ENCODE data around the gene AHNAK.
"Not testable (repeated sequence)": the region's sequence is repeated elsewhere in the genome, so short reads cannot be mapped to it uniquely, and the experiment has no call there.

AHNAK gene

GRCh38 chr11:62546244-62546928, at the start of gene AHNAK:
AHNAK (minus strand) TSS chr11:62546806; CDS start chr11:62536098, 10,708 bp downstream.
- peak in 2 of 4 experiments; percentile 37 to 51 for DNase-seq

- no peak for DNase-seq
Observed at GRCh38 chr11:62595124-62595523, 48.5 kb upstream of the AHNAK start.

- peak in 3 of 4 experiments; percentile 38 to 64 (median 41) for DNase-seq
Observed at GRCh38 chr11:62593434-62594044, 46.9 kb upstream of the AHNAK start.

- no peak for DNase-seq
Observed at GRCh38 chr11:62592989-62593421, 46.4 kb upstream of the AHNAK start.

GRCh38 chr11:62592146-62592815, 45.7 kb upstream of the AHNAK start:
- no peak for DNase-seq

- peak; percentile 86 to 93 (median 90) for DNase-seq
Observed at GRCh38 chr11:62591448-62592145, 45.0 kb upstream of the AHNAK start, which contains the start of gene TUT1. TUT1 (minus strand) TSS chr11:62591523; CDS start chr11:62591485, 38 bp downstream.

GRCh38 chr11:62588966-62589637, 42.5 kb upstream of the AHNAK start:
- no peak for DNase-seq

GRCh38 chr11:62585356-62585755, 38.8 kb upstream of the AHNAK start:
- DNase-seq, result not testable (repeated sequence)

GRCh38 chr11:62581735-62582134, 35.1 kb upstream of the AHNAK start:
- not testable (repeated sequence) for DNase-seq

GRCh38 chr11:62580959-62581715, 34.5 kb upstream of the AHNAK start:
- DNase-seq, result no peak

- DNase-seq, result no peak
Observed at GRCh38 chr11:62579252-62579651, 32.6 kb upstream of the AHNAK start.

- no peak for DNase-seq
Observed at GRCh38 chr11:62578541-62578940, 31.9 kb upstream of the AHNAK start.

GRCh38 chr11:62577046-62577714, 30.6 kb upstream of the AHNAK start:
- DNase-seq, result no peak

- DNase-seq, result no peak
Observed at GRCh38 chr11:62575837-62576236, 29.2 kb upstream of the AHNAK start.

GRCh38 chr11:62575156-62575555, 28.6 kb upstream of the AHNAK start:
- no peak for DNase-seq

- no peak for DNase-seq
Observed at GRCh38 chr11:62574363-62575071, 27.9 kb upstream of the AHNAK start.

GRCh38 chr11:62573592-62574362, 27.2 kb upstream of the AHNAK start, which contains the start of gene EEF1G:
EEF1G (minus strand) TSS chr11:62573891; CDS start chr11:62573842, 49 bp downstream.
- DNase-seq, result peak; percentile 85 to 95 (median 89)

- no peak for DNase-seq
Observed at GRCh38 chr11:62573006-62573591, 26.5 kb upstream of the AHNAK start.

GRCh38 chr11:62572431-62572830, 25.8 kb upstream of the AHNAK start:
- no peak for DNase-seq

Measured in activated naive CD4-positive, alpha-beta T cell (primary cell).